GM21825 (cell line): ENCODE measurements around the gene KIAA1328.

ENCODE experiments used
- ATAC-seq: cut with Tn5 transposase; IDR thresholded peaks from one replicate; pipeline ENCODE4 v1.9.1; 2021; ENCODE audit warnings: mild to moderate bottlenecking, moderate library complexity; ENCODE audit not compliant: unreplicated experiment

Gene KIAA1328

GRCh38 chr18:36947820-36948348, 119.0 kb downstream of the KIAA1328 start:
- no peak for ATAC-seq

GRCh38 chr18:36950282-36950681, 121.4 kb downstream of the KIAA1328 start:
- no peak for ATAC-seq

- ATAC-seq = no peak
Observed at GRCh38 chr18:36950960-36951359, 122.0 kb downstream of the KIAA1328 start.

GRCh38 chr18:36953047-36953446, 124.1 kb downstream of the KIAA1328 start:
- no peak for ATAC-seq

GRCh38 chr18:36960038-36960437, 131.1 kb downstream of the KIAA1328 start:
- ATAC-seq = no peak

GRCh38 chr18:36963464-36963863, 134.5 kb downstream of the KIAA1328 start:
- ATAC-seq = no peak

- no peak for ATAC-seq
Observed at GRCh38 chr18:36974686-36975085, 145.8 kb downstream of the KIAA1328 start.

GRCh38 chr18:36977121-36977520, 148.2 kb downstream of the KIAA1328 start:
- ATAC-seq = no peak

- ATAC-seq = no peak
Observed at GRCh38 chr18:36993068-36993467, 164.1 kb downstream of the KIAA1328 start.

GRCh38 chr18:37006742-37007141, 177.8 kb downstream of the KIAA1328 start:
- no peak for ATAC-seq

- no peak for ATAC-seq
Observed at GRCh38 chr18:37012452-37012851, 183.5 kb downstream of the KIAA1328 start.

GRCh38 chr18:37019157-37019827, 190.4 kb downstream of the KIAA1328 start:
- no peak for ATAC-seq

GRCh38 chr18:37033419-37033818, 204.5 kb downstream of the KIAA1328 start:
- ATAC-seq = no peak

GRCh38 chr18:37042381-37042780, 213.5 kb downstream of the KIAA1328 start:
- ATAC-seq = no peak

GRCh38 chr18:37055137-37055802, 226.3 kb downstream of the KIAA1328 start:
- no peak for ATAC-seq

GRCh38 chr18:37064187-37064586, 235.3 kb downstream of the KIAA1328 start:
- ATAC-seq = no peak

GRCh38 chr18:37065254-37065653, 236.3 kb downstream of the KIAA1328 start:
- ATAC-seq = no peak

GRCh38 chr18:37084912-37085311, 256.0 kb downstream of the KIAA1328 start:
- ATAC-seq = no peak

GRCh38 chr18:37085362-37085761, 256.4 kb downstream of the KIAA1328 start:
- ATAC-seq = no peak

GRCh38 chr18:37107748-37108522, 279.0 kb downstream of the KIAA1328 start:
- no peak for ATAC-seq

GRCh38 chr18:37122877-37123276, 293.9 kb downstream of the KIAA1328 start:
- no peak for ATAC-seq

GRCh38 chr18:37124516-37124915, 295.6 kb downstream of the KIAA1328 start:
- ATAC-seq = no peak
